DMS114 treated with DMSO at 0.1 percent for 48 hours (cell line): ENCODE results near the gene RPL7A.
"Not testable (repeated sequence)": the region's sequence is repeated elsewhere in the genome, so short reads cannot be mapped to it uniquely, and the experiment has no call there.

Experiments used
- DNase-seq: peaks from one replicate; lab custom pipeline; 2025; ENCODE audit not compliant: unreplicated experiment; lab: John Stamatoyannopoulos, UW

RPL7A gene

GRCh38 chr9:133367778-133368177 lies 19.8 kb downstream of the RPL7A start:
- no peak for DNase-seq

- no peak for DNase-seq
These were observed 20.3 kb downstream of the RPL7A start for GRCh38 chr9:133368249-133368881.

- DNase-seq, result no peak
These were observed 21.4 kb downstream of the RPL7A start for GRCh38 chr9:133369422-133369821.

- no peak for DNase-seq
These were observed 21.9 kb downstream of the RPL7A start for GRCh38 chr9:133369933-133370332.

GRCh38 chr9:133370685-133371084 lies 22.7 kb downstream of the RPL7A start:
- DNase-seq, result no peak

- DNase-seq, result no peak
These were observed 23.3 kb downstream of the RPL7A start for GRCh38 chr9:133371261-133371711.

GRCh38 chr9:133372144-133372543 lies 24.1 kb downstream of the RPL7A start:
- DNase-seq, result no peak

GRCh38 chr9:133374612-133375115 lies 26.6 kb downstream of the RPL7A start:
- no peak for DNase-seq

- no peak for DNase-seq
These were observed 27.2 kb downstream of the RPL7A start for GRCh38 chr9:133375116-133375723.

GRCh38 chr9:133375724-133376654 lies 28.0 kb downstream of the RPL7A start, which contains the start of the genes STKLD1 and SURF4:
TSS of gene STKLD1 (plus strand) at chr9:133376366. CDS start at chr9:133376474, 108 bp downstream.
TSS of gene SURF4 (minus strand) at chr9:133376060. CDS start at chr9:133375969, 91 bp downstream.
- DNase-seq, result peak; percentile 80

- DNase-seq, result not testable (repeated sequence)
These were observed 29.3 kb downstream of the RPL7A start for GRCh38 chr9:133377280-133377679.

- no peak for DNase-seq
These were observed 29.8 kb downstream of the RPL7A start for GRCh38 chr9:133377721-133378216.

GRCh38 chr9:133378408-133378962 lies 30.5 kb downstream of the RPL7A start:
- no peak for DNase-seq

GRCh38 chr9:133379153-133380086 lies 31.4 kb downstream of the RPL7A start:
- no peak for DNase-seq

- DNase-seq, result no peak
These were observed 32.7 kb downstream of the RPL7A start for GRCh38 chr9:133380734-133381133.

GRCh38 chr9:133382507-133383141 lies 34.6 kb downstream of the RPL7A start:
- no peak for DNase-seq

GRCh38 chr9:133383438-133383837 lies 35.4 kb downstream of the RPL7A start:
- no peak for DNase-seq

- no peak for DNase-seq
These were observed 36.8 kb downstream of the RPL7A start for GRCh38 chr9:133384736-133385321.

- no peak for DNase-seq
These were observed 37.4 kb downstream of the RPL7A start for GRCh38 chr9:133385452-133385851.
